Endometrial microvascular endothelial cells (primary cell): ENCODE data around the gene CD300LF. TPM values are rescaled to one million over a fixed set of nuclear protein-coding genes. Genes with fewer than 3 reads are reported as not detected.

Experiments
- in situ Hi-C: cut with HindIII; loops from 2 replicates; pipeline ENCODE4 v1.10.0; 2017; ENCODE audit warnings: low sequenced_read_pairs, low pct_unique_long_range_greater_than_20kb; ENCODE audit errors: inconsistent ontology term
- total RNA-seq: library from RNA; depleted of rRNA; stranded (reverse); fragments of >200 nt; gene quantifications from one replicate; pipeline ENCODE4 v1.2.3, GENCODE V29; 2015; ENCODE audit errors: inconsistent ontology term

The CD300LF gene
- total RNA-seq, 1 donor from 2014 or later: not detected

- in situ Hi-C loops: no loop called here
Measured at GRCh38 chr17:74748279-74748528, 35.5 kb upstream of the CD300LF start.

- in situ Hi-C loops: no loop called here
Measured at GRCh38 chr17:74746922-74747321, 34.2 kb upstream of the CD300LF start.

- in situ Hi-C loops: no loop called here
Measured at GRCh38 chr17:74746376-74746775, 33.7 kb upstream of the CD300LF start.

GRCh38 chr17:74745548-74746177, 32.9 kb upstream of the CD300LF start:
- in situ Hi-C loops: no loop called here

GRCh38 chr17:74744714-74745547, 32.2 kb upstream of the CD300LF start:
- in situ Hi-C loops: no loop called here

GRCh38 chr17:74744349-74744713, 31.6 kb upstream of the CD300LF start:
- in situ Hi-C loops: no loop called here

- in situ Hi-C loops: no loop called here
Measured at GRCh38 chr17:74743755-74744154, 31.0 kb upstream of the CD300LF start.

- in situ Hi-C loops: no loop called here
Measured at GRCh38 chr17:74742978-74743545, 30.3 kb upstream of the CD300LF start.

- in situ Hi-C loops: no loop called here
Measured at GRCh38 chr17:74742153-74742515, 29.4 kb upstream of the CD300LF start.

GRCh38 chr17:74740641-74741387, 28.1 kb upstream of the CD300LF start:
- in situ Hi-C loops: no loop called here

- in situ Hi-C loops: no loop called here
Measured at GRCh38 chr17:74740173-74740572, 27.4 kb upstream of the CD300LF start.

- in situ Hi-C loops: no loop called here
Measured at GRCh38 chr17:74739227-74739831, 26.6 kb upstream of the CD300LF start.

- in situ Hi-C loops: no loop called here
Measured at GRCh38 chr17:74738051-74738996, 25.6 kb upstream of the CD300LF start.

GRCh38 chr17:74737299-74738050, 24.8 kb upstream of the CD300LF start:
- in situ Hi-C loops: no loop called here

- in situ Hi-C loops: no loop called here
Measured at GRCh38 chr17:74736513-74737298, 24.0 kb upstream of the CD300LF start, which contains the start of gene RAB37. RAB37 (plus strand) TSS chr17:74737256; CDS start chr17:74737273, 17 bp downstream.

- in situ Hi-C loops: no loop called here
Measured at GRCh38 chr17:74734256-74734655, 21.5 kb upstream of the CD300LF start.
